Measurements from ENCODE around the gene STK17A.

STK17A gene

GRCh38 chr7:43637114-43637806, 54.4 kb downstream of the STK17A start:
- no peak for DNase-seq

DNA sequence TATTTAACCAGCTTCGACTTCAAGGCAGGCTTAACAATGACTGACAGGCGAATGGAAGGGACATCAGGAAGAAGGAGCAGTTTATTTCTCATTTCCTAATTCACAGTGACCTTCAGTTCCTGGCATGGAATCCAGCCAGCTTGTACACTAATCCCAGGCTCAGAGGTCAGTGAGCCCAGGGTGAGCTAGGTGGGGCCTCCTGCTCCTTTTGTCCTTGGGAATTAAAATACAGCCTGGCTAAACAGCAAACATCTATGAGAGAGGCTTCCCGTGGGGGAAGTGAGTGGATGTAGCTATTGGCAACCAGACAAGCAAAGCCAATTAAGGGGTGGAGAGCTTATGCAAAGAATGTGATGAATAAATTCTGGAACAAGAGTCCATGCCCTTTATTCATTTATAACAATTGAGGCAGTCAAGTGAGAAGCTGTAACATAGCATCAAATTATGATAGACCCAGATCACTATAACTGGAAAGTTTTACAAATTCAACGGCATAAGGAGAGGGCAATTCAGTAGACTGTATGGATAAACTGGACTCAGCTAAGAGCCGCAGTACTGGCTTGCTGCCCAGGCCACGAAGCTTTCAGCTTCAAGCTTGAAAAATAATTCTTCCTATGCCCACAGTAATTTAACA, 57.1 kb downstream of the STK17A start:
- DNase-seq = peak; percentile 98

GRCh38 chr7:43640679-43641078, 57.8 kb downstream of the STK17A start:
- peak; percentile 57 for DNase-seq

DNA sequence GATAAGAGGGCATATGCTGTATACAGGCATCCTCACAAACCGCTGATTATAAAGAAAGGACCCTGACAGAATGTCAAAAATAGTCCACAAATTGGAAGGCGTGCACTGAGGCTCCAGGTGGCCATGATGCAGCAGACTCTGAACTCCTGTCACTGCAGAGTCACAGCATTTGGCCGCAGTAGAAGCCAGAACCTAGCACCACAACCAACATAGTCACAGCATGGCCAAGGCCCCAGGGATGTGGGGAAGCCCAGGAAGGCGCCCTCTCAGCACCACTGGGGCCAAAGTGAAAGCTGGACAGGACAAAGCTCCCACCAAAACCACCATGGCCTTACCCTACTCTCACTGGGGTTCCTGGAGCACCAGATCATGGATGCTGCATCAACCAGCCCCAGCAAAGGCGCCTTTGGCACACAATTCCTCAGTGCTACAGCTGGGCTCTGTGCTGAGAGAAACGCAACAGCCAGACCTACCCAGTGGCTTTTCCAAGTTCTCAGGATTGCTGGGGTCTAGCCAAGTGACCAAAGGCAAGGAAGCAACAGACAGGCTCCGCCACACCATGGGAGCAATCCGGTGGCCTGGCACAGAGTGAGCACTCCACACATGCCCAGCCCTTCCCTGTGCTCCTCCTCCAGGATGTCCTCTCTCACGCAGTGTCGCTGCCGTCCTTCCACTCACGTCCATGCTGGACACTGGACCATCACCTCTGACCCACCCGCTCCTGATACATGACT, 60.2 kb downstream of the STK17A start:
- no peak for DNase-seq

DNA sequence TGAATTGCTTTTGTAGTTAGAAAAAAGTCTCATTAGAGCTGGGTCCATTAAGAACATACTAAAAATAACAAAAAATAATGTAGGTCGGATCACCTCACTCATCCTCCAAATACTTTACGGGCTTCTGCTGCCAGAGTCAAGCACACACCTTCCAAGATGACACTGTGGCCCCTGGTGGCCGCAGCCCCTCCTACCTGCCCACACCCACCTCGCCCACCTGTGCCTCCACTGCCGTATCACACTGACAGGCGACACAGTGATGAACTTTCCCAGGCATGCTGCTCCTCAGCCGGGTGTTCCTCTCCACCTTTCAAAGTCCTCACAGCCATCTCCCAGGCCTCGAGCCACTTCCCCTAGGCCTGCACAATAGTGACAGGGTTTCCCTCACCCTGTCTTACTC, 60.9 kb downstream of the STK17A start:
- no peak for DNase-seq

DNA sequence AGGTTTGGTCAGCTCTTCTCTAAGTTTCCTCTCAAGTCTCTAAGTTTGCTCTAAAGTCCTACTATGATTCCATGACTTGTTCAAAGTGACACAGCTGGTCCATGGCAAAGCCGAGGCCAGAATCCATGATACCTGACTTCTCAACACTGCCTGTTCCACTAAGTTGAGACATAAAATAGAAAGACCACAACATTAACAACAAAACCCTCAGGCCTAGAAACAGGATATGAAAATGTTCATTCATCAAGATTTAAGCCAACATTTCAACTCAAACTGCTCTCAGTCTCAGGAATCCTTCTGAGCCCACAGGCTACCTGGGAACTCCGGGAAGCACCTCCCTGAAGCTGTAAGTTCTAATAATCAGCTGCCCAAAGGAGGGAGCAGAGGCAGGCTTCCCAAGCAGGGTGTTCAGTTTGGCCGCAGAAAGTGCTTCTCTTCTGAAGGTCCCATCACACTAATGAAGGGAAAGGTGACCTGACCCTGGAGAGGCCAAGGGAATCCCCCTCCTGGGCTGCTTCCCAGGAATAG, 62.9 kb downstream of the STK17A start:
- no peak for DNase-seq

GRCh38 chr7:43646603-43647338, 63.9 kb downstream of the STK17A start:
- DNase-seq = no peak

DNA sequence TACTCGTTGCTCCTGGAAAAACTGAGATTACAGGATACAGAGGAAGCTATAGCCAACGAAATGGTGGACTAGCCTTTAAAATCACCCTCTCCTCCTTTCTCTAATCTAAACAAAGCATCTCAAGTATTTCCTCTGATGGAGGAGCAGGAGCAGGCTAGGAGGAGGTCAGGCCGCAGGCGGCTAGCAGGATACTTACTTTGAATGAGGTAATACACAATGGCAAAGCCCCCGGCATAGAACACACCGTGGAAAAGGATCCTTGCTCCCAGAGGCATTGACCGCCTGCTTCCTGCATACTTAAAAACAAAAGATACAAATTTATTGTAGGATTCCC, 64.4 kb downstream of the STK17A start:
- DNase-seq = peak; percentile 63

DNA sequence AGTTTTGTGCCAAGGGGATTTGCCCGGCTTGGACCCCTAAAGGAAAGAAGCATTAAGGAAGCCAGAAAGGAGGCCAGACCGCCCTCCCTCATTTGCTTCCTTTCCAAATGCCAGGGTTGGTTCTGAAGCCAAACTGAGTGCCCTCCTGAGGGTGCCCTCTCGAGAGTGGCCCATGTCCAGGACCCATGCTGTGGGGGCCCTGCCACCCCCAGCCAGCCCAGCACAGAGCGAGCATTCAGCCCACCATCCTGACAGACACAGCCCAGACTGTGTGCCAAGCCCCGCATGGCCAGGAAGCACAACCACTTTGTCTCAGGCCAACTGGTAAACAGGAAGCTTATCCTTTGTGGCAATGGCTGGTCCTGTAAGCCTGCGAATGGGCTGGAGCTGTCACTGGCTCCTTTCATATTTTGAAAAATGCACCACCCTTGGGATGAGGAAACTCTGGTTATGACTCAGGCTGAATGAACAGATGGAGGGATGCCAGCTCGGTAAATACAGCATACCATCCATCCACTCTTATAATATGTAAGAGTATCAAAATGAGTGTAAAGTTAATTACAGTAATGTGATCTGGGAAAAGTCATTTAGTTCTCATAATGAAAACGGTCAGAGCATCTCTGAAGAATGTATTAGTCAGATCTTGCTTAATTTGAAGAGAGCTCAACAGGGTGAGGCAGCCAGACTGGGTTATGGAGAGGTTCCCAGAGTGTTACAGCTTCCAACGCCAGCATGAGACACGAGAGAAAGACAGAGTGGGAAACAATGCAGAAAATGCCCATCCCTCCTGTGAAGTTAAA, 65.0 kb downstream of the STK17A start:
- DNase-seq = peak; percentile 98

DNA sequence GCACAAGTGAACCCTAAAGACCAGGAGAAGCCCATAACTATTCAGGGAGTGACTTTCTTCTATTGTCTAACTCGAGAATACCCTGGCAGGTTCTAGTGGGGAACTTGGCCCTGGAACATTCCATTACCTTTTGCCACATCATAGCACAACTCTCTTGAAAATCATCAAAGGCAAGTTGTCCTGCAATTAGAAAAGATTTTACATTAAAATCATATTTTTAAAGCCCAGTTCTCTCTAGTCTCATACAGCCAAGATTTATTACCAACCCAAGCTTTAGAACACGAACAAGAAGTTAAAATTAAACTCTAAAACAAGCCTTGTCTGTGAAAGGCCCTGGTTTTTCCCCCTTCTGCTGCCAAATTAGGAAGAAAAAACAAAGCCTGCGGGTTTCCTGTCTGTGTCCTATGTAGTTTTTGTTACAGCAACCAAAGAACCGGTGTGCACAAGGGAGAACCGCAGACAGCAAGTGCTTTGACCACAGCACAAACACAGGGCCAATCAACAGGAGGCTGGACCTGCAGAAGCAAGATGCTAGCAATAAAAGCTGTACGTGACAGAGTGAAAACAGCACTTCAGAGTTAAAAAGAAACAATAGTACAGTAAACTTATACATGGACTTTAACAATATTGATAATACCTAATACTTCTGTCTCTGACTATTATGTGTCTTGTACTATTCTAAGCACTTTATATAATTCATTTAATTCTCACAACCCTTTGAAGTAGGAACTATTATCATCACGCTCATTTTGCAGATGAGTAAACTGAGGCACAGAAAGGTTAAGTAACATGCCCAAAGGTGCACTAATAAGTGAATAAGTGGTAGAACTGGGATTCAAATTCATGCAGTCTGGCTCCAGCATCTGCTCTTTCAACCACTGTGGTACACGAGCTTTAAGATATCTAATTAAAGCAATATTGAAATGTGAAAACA, 65.8 kb downstream of the STK17A start:
- peak; percentile 31 for DNase-seq

DNA sequence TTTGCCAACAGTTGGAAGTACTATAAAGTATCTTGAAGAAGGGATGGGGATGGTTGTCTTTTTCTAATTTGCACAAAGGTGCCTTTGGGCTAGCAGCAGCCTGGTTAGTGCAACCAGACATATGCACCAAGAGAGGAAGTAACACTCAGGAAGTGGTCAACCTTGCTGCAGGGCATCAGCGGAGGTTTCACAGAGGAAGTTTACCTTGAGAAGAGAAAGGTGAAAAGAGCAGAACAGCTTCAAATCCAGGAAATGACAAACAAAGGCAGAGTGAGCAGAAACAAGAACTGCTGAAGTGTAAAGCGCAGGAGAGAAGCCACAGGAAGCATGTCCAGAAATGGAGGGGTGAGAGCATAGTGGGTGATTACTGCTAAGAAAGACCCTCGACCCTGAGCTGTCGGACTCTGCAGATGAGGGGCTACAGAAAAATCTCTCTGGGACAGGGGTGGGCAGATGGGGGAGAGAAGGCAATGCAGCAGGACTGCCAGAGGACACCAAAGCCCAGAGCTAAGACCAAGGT, 66.9 kb downstream of the STK17A start:
- DNase-seq = no peak

DNA sequence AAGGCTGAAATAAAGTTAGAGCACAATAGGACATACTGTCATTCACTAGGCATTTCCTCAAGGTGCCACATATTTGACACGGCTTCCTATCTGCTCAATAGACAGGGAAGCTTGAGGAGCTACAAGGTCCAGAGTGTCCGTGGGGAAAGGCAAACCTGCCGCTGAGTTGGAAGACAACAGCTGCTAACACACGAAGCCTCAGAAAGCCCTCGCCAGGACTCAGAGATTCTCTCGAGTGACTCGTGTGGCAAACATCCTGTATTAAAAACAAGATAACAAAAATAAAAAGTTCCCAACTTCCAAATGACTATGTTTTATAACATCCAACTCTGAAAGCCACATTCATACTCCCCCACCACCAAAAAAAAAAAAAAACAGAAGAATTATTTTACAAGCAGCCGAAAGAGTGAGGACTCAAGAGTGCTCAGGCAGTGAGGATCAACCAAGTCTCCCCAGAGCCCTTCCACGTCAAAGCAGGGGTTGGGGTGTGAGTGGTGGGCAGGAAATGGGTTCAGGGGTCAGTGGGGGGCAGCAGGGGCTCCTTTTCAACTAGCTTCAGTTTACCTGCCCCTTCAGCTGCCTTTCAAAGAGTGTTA, 67.6 kb downstream of the STK17A start:
- no peak for DNase-seq

- no peak for DNase-seq
Measured at GRCh38 chr7:43652364-43652763, 69.5 kb downstream of the STK17A start.

DNA sequence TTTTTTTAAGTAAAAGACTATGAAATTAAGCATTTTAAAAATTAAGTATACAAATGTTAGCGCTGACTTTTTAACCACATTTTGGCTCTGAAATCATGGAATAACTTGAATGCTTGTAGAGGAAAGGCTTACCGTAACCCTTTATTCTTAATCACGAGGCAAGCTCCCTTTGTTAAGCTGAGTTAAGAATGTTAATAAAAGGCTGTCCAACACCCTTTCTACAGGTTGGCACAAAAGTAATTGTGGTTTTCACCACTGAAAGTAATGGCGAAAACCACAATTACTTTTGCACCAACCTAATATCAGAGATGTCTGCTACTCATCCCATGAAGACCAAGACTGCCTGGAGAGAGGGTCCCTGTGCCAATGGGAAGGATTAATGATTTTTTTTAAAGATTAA, 70.6 kb downstream of the STK17A start:
- DNase-seq = no peak

- DNase-seq = no peak
Measured at GRCh38 chr7:43653891-43654504, 71.1 kb downstream of the STK17A start.

- no peak for DNase-seq
Measured at GRCh38 chr7:43655584-43655983, 72.7 kb downstream of the STK17A start.

- no peak for DNase-seq
Measured at GRCh38 chr7:43656997-43657396, 74.1 kb downstream of the STK17A start.

DNA sequence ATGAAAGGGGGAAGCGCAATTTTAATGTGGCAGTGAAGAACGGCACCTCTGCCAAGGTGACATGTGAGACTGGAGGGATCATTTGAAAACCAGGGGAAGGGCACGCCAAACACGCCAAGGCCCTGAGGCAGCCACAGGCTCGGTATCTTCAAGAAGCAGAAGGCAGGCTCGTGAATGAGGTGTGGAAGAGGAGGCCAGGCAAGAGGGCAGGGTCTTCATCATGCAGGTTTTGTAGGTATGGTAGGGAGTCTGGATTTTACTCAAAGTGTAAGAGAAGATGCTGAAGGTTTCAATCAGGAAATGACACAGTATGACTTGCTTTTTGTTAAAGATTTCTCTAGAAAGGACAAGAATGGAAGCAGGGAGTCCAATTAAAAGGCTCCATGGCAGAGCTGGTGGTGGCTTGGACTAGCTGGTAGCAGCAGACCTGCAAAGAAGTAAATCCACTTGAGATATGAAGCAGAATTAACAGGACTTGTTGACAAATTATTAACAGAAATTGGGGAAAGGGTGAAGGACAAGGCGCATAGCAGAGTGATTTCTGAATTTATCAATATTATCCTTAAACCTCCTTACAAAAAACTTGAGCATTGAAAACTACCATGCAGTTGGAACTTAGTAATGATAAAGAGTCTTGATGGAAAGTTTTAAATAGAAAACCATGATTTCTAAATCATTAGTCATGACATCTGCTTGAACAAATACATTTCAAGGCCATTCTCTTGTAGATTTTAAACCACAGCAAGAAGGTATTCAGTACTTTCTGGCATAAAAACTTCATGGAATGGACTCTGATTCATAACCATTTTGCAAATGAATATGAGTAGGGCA, 76.0 kb downstream of the STK17A start:
- peak; percentile 12 for DNase-seq

DNA sequence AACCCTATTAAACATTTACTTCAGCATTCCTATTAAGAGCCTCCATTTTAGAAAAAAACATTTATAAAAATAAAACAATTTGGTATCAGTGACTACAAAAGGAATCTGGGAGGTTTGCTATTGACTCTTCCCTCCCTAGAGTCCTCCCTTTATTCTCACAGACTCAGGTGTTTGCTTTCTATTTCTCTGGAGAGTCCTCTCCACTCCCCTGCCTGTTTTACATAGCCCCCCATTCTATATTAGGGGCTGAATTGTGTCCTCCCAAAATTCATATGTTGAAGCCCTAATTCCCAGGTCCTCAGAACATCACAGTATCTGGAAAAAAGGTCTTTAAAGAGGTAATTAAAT, 76.6 kb downstream of the STK17A start:
- DNase-seq = no peak
